Liver (tissue), 3 donors: ENCODE measurements around the gene ZNF273.

ENCODE experiments used
- ATF3 ChIP-seq: IDR thresholded peaks from 2 replicates; pipeline ENCODE4 v1.6.1; 2016; ENCODE audit warnings: antibody characterized with exemption
- CTCF ChIP-seq: fragments of 150-350 bp; IDR thresholded peaks from 2 replicates; pipeline ENCODE4 v1.5.1; 2017; ENCODE audit warnings: improper control_type of control experiment, low read depth, low read length; ENCODE audit not compliant: missing input control
- RAD21 ChIP-seq, 2 donors: IDR thresholded peaks; 2 replicates each; pipeline ENCODE4 v1.6.1; 2016; ENCODE audit warnings: antibody characterized with exemption in 2 of 2, mild to moderate bottlenecking in 2 of 2
- donor health status: healthy.
- donor health status: healthy.

- no peak for TF ChIP-seq CTCF
- no peak for TF ChIP-seq ATF3
- no peak for TF ChIP-seq RAD21 (IDR thresholded peaks at IDR 0.05)
Observed at GRCh38 chr7:64873155-64873500, 29.9 kb upstream of the ZNF273 start.
